Hepatocyte (in vitro differentiated cells): ENCODE measurements around the gene MLXIP. TPM values are rescaled to one million over a fixed set of nuclear protein-coding genes. Genes with fewer than 3 reads are reported as not detected.
"Not testable (repeated sequence)": the region's sequence is repeated elsewhere in the genome, so short reads cannot be mapped to it uniquely, and the experiment has no call there.

ENCODE experiments used
- DNase-seq: peaks from one replicate; pipeline ENCODE4 v3.0.0-alpha.2; 2016; ENCODE audit warnings: low spot score
- H2AFZ ChIP-seq: fragments of 200-600 bp; sonication (generic); 2 replicates; pipeline ENCODE4 v1.6.0; 2016; ENCODE audit warnings: antibody characterized with exemption, mild to moderate bottlenecking
- H3K27ac ChIP-seq: fragments of 200-600 bp; sonication (generic); 2 replicates; pipeline ENCODE4 v1.5.1; 2016; ENCODE audit warnings: mild to moderate bottlenecking
- H3K27me3 ChIP-seq: fragments of 200-600 bp; sonication (generic); 2 replicates; pipeline ENCODE4 v1.6.1; 2016
- H3K36me3 ChIP-seq: fragments of 200-600 bp; sonication (generic); replicated peaks from 2 replicates; pipeline ENCODE4 v1.5.1; 2016; ENCODE audit warnings: low read depth; ENCODE audit not compliant: insufficient read depth
- H3K4me1 ChIP-seq: fragments of 200-600 bp; sonication (generic); 2 replicates; pipeline ENCODE4 v1.5.1; 2016; ENCODE audit warnings: mild to moderate bottlenecking, moderate library complexity; ENCODE audit not compliant: insufficient read depth
- H3K4me2 ChIP-seq: fragments of 200-600 bp; sonication (generic); 2 replicates; pipeline ENCODE4 v1.6.0; 2016
- H3K4me3 ChIP-seq: fragments of 200-600 bp; sonication (generic); 2 replicates; pipeline ENCODE4 v1.5.1; 2016; ENCODE audit warnings: mild to moderate bottlenecking
- H3K79me2 ChIP-seq: fragments of 200-600 bp; sonication (generic); 2 replicates; pipeline ENCODE4 v1.6.0; 2017; ENCODE audit warnings: mild to moderate bottlenecking
- H3K9me2 ChIP-seq: fragments of 200-600 bp; sonication (generic); replicated peaks from 2 replicates; pipeline ENCODE4 v1.6.0; 2017; ENCODE audit warnings: mild to moderate bottlenecking; ENCODE audit not compliant: insufficient read depth
- H3K9me3 ChIP-seq: fragments of 200-600 bp; sonication (generic); 2 replicates; pipeline ENCODE4 v1.5.1; 2016; ENCODE audit warnings: low read depth, mild to moderate bottlenecking
- H4K20me1 ChIP-seq: fragments of 200-600 bp; sonication (generic); 2 replicates; pipeline ENCODE4 v1.6.0; 2016; ENCODE audit warnings: mild to moderate bottlenecking; ENCODE audit not compliant: insufficient read depth, poor library complexity, severe bottlenecking
- EZH2 ChIP-seq: fragments of 200-600 bp; sonication (generic); IDR thresholded peaks from 2 replicates; pipeline ENCODE4 v1.6.1; 2016; ENCODE audit warnings: antibody characterized with exemption, mild to moderate bottlenecking, borderline replicate concordance
- EZH2phosphoT487 ChIP-seq: fragments of 200-600 bp; sonication (generic); IDR thresholded peaks from one replicate; pipeline ENCODE4 v1.6.1; 2018; ENCODE audit warnings: antibody characterized with exemption, mild to moderate bottlenecking, low read depth, moderate library complexity; ENCODE audit not compliant: unreplicated experiment, severe bottlenecking
- WGBS: methylation state at CpG from one replicate; pipeline ENCODE4 v1.1.6; 2016; ENCODE audit warnings: low lambda C conversion rate; ENCODE audit errors: missing lambda C conversion rate; 5-methylcytosine and 5-hydroxymethylcytosine counted together
- polyA plus RNA-seq: library from polyadenylated mRNA; unstranded; fragments of >200 nt; fragmentation: Nextera tagmentation; extraction: Ambion mirVana; gene quantifications from 2 replicates; pipeline ENCODE4 v1.2.1, GENCODE V29; 2016
- total RNA-seq: library from RNA; depleted of rRNA; stranded (reverse); fragments of >200 nt; gene quantifications from 2 replicates; pipeline ENCODE4 v1.2.3, GENCODE V29; 2014
- TF ChIP-seq, protein P1 (sequence below): fragments of 200-600 bp; sonication (generic); IDR thresholded peaks from 2 replicates; pipeline ENCODE4 v1.5.1; 2016; ENCODE audit warnings: antibody characterized with exemption, mild to moderate bottlenecking; ENCODE audit not compliant: poor library complexity

Gene MLXIP
- total and polyA plus RNA-seq, 2 experiments from 2014 or later: 11.5 to 33.1 TPM

DNA sequence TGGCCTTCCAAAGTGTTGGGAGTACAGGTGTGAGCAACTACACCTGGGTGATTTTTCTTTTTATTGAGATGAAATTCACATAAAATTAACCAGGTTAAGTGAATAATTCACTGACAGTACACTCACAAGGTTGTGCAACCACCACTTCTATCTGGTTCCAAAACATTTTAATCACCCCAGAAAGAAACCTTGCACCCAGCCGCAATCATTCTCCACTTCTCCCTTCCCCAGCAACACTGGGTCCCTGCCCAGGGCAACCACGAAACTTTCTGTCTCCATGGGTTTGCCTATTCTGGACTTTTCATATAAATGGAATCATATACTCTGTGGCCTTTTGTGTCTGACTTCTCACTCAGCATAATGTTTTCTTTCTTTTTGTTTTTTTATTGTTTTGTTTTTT, 26.3 kb upstream of the MLXIP start:
- Histone ChIP-seq H2AFZ (no peak overlapping the region), H3K9me2 (no peaks in the 10 kb centered on the region), H3K9me3 (no peaks in the 10 kb centered on the region), H4K20me1 (no peaks in the 10 kb centered on the region), H3K4me1 (peaks cover 11% of the 10 kb centered on the region), H3K4me2 (no peak overlapping the region), H3K27me3 (no peaks in the 10 kb centered on the region), H3K27ac (no peak overlapping the region), H3K4me3 (no peak overlapping the region), H3K79me2 (no peaks in the 10 kb centered on the region), H3K36me3 (no peaks in the 10 kb centered on the region)
- TF ChIP-seq, protein P1, sequence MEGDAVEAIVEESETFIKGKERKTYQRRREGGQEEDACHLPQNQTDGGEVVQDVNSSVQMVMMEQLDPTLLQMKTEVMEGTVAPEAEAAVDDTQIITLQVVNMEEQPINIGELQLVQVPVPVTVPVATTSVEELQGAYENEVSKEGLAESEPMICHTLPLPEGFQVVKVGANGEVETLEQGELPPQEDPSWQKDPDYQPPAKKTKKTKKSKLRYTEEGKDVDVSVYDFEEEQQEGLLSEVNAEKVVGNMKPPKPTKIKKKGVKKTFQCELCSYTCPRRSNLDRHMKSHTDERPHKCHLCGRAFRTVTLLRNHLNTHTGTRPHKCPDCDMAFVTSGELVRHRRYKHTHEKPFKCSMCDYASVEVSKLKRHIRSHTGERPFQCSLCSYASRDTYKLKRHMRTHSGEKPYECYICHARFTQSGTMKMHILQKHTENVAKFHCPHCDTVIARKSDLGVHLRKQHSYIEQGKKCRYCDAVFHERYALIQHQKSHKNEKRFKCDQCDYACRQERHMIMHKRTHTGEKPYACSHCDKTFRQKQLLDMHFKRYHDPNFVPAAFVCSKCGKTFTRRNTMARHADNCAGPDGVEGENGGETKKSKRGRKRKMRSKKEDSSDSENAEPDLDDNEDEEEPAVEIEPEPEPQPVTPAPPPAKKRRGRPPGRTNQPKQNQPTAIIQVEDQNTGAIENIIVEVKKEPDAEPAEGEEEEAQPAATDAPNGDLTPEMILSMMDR: no peak
- no peak for TF ChIP-seq EZH2
- TF ChIP-seq EZH2phosphoT487: no peak
- 96% methylated on average over 2 of the region's 2 CpGs for WGBS
- DNase-seq: no peak

- H3K4me3 ChIP-seq: no peak overlapping the region
- 92% methylated on average over 27 of the region's 27 CpGs for WGBS
- no peak overlapping the region for H3K27ac ChIP-seq
- H3K27me3 ChIP-seq: no peaks in the 10 kb centered on the region
- no peaks in the 10 kb centered on the region for H4K20me1 ChIP-seq
- no peak overlapping the region for H2AFZ ChIP-seq
- no peaks in the 10 kb centered on the region for H3K9me2 ChIP-seq
- H3K4me2 ChIP-seq: no peak overlapping the region
- H3K36me3 ChIP-seq: no peaks in the 10 kb centered on the region
- H3K79me2 ChIP-seq: no peaks in the 10 kb centered on the region
- peaks cover 11% of the 10 kb centered on the region for H3K4me1 ChIP-seq
- peak; percentile 26 for DNase-seq
- H3K9me3 ChIP-seq: no peaks in the 10 kb centered on the region
- TF ChIP-seq, protein P1: no peak
- TF ChIP-seq EZH2phosphoT487 (no peak), EZH2 (no peak)
These were observed 23.6 kb upstream of the MLXIP start for GRCh38 chr12:122054842-122055520.

DNA sequence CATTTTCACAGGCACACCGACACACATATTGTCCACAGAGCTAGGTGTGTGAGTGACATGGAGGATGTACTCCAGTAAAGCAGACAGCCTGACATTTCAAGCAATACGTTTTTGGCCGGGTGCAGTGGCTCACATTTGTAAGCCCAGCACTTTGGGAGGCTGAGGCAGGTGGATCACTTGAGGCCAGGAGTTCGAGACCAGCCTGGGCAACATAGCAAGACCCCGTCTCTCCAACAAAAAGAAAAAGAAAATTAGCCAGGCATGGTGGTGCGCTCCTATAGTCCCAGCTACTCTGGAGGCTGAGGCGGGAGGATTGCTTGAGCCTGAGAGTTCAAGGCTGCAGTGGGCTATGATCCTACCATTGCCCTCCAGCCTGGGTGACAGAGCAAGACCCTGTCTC, 22.1 kb upstream of the MLXIP start:
- not testable (repeated sequence) for H3K4me1 ChIP-seq, H3K79me2 ChIP-seq, H3K4me2 ChIP-seq, H3K9me3 ChIP-seq, H3K4me3 ChIP-seq, H3K27ac ChIP-seq, H3K9me2 ChIP-seq, H4K20me1 ChIP-seq, DNase-seq, H2AFZ ChIP-seq, H3K27me3 ChIP-seq, H3K36me3 ChIP-seq
- WGBS: 97% methylated on average over 7 of the region's 7 CpGs

GRCh38 chr12:122057007-122057735, 21.4 kb upstream of the MLXIP start:
- DNase-seq: no peak
- H4K20me1 ChIP-seq: no peaks in the 10 kb centered on the region
- H3K27me3 ChIP-seq: no peaks in the 10 kb centered on the region
- no peaks in the 10 kb centered on the region for H3K9me2 ChIP-seq
- no peak for TF ChIP-seq EZH2phosphoT487
- TF ChIP-seq, protein P1: no peak
- TF ChIP-seq EZH2: no peak
- peaks cover 8% of the 10 kb centered on the region for H3K4me1 ChIP-seq
- H3K9me3 ChIP-seq: no peaks in the 10 kb centered on the region
- H3K4me2 ChIP-seq: no peak overlapping the region
- H3K36me3 ChIP-seq: no peaks in the 10 kb centered on the region
- no peak overlapping the region for H3K4me3 ChIP-seq
- no peak overlapping the region for H3K27ac ChIP-seq
- no peak overlapping the region for H2AFZ ChIP-seq
- H3K79me2 ChIP-seq: no peaks in the 10 kb centered on the region
- 94% methylated on average over 11 of the region's 11 CpGs for WGBS
